GM21825 (cell line): Measurements from ENCODE around the gene CYGB.

Experiments used
- ATAC-seq: cut with Tn5 transposase; IDR thresholded peaks from one replicate; pipeline ENCODE4 v1.9.1; 2021; ENCODE audit warnings: mild to moderate bottlenecking, moderate library complexity; ENCODE audit not compliant: unreplicated experiment

The CYGB gene

DNA sequence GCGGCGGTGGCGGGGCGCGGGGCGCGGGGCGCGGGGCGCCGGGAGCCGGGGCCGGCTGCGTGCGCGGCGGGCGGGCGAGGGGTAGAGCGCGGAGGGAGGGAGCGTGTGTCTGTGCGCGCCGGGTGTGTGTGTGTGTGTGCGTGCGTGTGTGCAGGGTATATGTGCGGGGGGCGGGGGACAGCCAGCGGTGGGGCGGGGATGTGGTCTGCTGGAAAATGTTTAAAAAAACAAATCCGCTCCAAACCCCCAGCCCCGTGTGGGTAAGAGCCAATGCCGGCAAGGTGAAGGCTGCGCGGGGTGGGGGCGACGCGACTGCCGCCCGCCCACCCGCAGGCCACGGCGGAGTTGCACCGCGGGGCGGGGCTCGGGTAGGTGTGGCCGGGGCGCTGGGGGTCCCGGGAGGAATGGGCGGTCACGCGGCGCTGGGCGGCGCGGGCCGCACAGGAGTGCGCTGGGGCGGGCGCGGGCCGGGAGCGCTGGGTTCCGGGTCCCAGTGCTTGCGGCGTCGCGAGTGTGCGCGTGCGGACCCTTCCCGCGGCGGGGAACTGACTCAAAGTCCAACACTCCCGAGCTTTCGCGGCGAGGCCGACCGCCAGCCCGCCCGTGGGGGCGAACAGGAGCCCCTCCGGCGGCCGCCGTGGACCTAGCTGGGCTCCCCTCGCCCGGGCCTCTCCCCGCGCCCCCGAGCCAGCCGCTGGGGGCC is at the start of gene CYGB:
Gene CYGB, minus strand, starts transcription at position 132 of the 703 bp plus-strand sequence. CDS start 167 bp downstream, outside the sequence.
- ATAC-seq, result no peak

DNA sequence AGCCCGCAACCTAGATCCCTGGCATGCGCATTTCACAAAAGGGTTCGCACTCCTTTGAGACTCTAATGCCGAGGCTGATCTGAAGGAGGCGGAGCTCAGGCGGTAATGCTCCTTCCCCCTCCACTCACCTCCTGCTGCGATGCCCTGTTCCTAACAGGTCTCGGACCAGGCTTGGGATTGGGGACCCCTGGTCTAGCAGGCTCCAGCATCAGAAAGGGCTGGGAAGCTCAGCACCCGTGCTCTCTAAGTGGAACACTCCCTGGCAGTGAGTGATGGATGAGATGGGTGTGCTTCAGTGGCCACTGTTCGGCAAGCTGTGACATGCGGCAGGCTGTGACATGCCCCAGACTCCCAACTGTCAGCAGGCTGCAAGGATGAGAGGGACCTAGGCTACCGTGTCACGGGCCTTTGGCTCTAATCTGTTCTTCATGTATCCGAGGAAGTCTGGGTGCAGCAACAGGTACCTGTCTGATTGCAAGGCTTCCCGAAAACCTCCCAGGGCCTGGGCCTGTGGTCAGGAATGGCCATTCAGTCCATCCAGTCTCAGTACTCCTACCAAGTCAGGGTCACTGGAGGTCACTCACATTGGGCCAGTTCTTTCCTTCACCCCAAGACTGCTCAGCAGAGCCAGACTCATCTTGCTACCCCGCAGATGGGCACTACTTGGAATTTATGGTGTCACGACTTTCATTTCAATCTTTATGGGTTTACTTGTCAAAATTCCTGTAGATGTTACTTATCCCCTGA is 49.4 kb upstream of the CYGB start:
- ATAC-seq, result no peak

GRCh38 chr17:76585649-76586593 is 48.4 kb upstream of the CYGB start, which contains the start of gene ST6GALNAC2:
ST6GALNAC2 (minus strand) TSS chr17:76585860; CDS start chr17:76585808, 52 bp downstream.
- no peak for ATAC-seq

- ATAC-seq, result no peak
These were observed 47.6 kb upstream of the CYGB start for GRCh38 chr17:76585033-76585648.

- no peak for ATAC-seq
These were observed 47.0 kb upstream of the CYGB start for GRCh38 chr17:76584427-76585032.

GRCh38 chr17:76582660-76583059 is 45.2 kb upstream of the CYGB start:
- no peak for ATAC-seq

- no peak for ATAC-seq
These were observed 44.0 kb upstream of the CYGB start for GRCh38 chr17:76581515-76581914.

GRCh38 chr17:76579281-76579680 is 41.8 kb upstream of the CYGB start:
- no peak for ATAC-seq

GRCh38 chr17:76578376-76578775 is 40.9 kb upstream of the CYGB start:
- no peak for ATAC-seq

DNA sequence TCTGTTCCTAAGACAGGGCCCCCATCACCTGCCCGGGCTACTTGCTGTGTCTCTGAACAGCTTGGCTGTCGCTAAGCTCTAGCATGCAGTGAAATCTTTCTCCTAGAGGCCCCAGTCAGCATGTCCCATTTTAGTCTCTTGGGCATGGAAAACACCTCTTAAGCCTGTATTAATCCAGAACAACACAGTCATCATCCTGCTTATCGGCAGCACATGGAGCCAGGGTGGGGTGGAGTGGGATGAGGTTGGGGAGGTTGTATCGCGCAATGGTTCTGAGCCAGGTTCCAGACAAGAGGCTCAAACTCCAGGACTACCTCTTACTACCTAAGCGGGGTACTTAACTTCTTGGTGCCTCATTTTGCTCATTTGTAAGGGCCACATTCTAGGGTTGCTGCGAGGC is 40.4 kb upstream of the CYGB start:
- ATAC-seq, result no peak

GRCh38 chr17:76576189-76576588 is 38.7 kb upstream of the CYGB start:
- ATAC-seq, result no peak

- ATAC-seq, result no peak
These were observed 38.1 kb upstream of the CYGB start for GRCh38 chr17:76575570-76575969.

- no peak for ATAC-seq
These were observed 36.7 kb upstream of the CYGB start for GRCh38 chr17:76574166-76574565.

DNA sequence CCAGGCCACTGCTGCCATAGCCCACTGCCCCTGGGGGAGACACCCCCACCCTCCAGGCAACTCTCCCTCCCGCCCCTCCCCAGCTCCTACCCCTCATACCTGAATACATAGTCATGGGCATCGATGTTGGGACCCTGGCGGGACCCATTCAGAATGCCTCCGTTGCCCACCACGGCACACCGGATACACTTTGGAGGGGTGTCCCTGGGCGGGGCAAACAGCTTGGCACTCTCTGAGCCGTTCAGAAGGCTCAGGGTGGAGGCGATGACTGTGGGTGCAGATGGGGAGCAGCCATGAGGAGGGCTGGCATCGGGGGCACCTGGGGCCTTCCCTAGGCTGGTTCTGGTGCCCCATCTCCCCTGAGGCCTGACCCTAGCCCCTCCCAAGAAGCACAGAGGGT is 35.6 kb upstream of the CYGB start:
- no peak for ATAC-seq

DNA sequence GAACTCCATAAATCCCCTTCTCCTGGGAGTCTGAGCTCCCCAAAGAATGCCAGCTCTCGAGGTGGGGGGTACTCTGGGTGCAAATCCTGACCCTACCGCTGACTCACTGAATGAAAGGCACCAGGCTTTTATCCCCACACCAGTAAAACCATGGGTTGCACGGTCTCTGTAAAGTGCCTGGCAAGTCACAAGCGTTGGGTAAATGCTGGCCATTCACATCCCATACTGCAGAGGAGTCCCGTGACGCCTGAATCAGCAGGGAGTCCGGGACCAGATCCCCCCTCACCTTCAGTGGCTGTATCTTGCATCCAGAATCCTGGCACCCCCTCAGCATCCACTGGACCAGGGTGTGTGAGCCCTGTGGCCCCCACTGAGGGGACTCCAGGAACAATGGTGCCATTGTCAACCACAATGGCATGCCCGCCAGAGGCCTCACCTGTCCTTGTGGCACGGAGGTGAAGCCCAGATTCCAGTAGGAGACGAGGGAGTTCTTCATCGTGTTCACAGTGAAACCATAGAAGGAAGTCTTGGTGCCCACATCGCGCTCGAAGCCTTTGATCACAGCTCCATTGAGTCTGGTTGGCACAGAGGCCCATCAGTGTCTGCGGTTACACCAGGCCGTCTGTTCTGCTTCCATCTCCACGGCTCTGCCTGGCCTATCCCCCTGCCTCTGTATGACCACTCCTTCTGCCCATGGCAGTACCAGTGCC is 34.8 kb upstream of the CYGB start:
- no peak for ATAC-seq

DNA sequence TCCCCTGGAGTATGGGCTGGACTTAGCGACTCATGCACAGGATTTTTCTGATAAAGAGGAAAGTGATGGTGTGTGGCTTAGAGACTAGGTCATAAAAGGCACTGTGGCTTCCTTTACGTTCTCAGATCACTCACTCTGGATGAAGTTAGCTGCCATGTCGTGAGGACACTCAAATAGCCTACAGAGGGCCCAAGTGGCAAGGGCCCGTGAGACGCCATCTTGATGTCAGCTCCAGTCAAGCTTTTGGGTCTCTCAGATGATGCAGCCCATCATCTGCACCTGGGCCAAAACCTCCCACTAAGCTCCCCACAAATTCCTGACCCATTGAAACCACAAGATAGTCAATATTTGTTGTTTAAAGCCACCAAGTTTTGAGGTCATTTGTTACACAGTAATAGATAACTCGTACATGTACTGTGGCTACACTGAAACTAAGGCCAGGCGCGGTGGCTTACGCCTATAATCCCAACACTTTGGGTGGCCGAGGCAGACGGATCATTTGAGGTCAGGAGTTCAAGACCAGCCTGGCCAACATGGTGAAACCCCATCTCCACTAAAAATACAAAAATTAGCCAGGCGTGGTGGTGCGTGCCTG is 33.5 kb upstream of the CYGB start:
- no peak for ATAC-seq

- no peak for ATAC-seq
These were observed 32.9 kb upstream of the CYGB start for GRCh38 chr17:76570457-76570856.

DNA sequence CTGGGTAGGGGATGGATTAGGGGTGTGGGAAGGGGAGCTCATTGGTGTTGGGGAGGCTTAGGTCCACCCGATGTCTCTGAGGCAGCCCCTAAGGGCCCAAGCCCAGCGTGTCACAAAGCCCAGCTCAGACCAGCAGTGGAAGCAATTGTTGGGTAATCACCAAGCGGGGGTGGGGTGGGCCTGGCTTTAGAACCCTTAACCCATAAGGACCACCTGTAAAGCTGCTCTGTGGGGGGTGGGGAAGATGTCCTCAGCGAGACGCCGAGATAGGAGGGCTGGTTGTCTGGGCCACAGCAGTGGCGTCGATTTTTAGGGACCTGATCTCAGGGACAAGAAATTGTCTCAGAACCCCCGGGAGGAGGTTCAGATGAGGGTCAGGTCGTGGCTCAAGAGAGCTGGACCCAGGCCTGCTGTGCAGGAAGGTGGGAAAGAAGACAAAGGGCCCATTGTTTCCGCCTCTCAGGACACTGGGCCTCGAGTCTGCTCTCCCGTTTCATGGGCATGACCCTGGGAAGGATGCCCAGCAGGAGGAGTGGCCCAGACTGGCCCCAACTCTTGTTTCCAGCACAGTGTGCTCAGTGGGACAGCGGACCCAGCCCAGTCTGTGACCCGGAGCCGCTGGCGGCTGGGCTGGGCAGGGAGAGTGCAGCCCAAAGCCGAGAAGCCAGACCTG is 32.2 kb upstream of the CYGB start:
- ATAC-seq, result no peak

DNA sequence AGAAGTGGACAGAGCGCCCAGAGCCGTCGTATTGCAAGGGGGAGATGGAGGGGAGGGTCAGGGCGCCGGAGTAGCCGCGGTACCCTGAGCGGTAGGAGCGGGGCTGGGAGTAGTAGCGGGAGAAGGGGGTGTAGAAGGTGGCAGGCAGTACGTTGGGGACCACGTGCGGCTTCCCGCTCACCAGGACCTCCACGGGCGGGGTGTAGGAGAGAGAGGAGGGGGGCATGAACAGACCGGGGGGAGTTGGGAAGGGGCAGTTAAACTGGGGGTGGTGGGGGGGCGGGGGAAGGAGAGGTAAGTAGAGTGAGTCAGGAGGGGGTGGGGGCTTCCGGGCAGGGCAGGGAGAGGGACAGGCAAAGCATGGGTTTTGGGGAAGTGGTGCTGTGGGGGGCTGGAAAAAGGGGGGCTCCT is 31.3 kb upstream of the CYGB start:
- no peak for ATAC-seq
